NCI-H82 (cell line): ENCODE results near the gene GNPDA1.
A peak's percentile ranks its signal among the peaks of the same experiment; 100 is the strongest.
"Not testable (repeated sequence)": the region's sequence is repeated elsewhere in the genome, so short reads cannot be mapped to it uniquely, and the experiment has no call there.

Experiments used
- DNase-seq: peaks from one replicate; lab custom pipeline; 2025; lab: John Stamatoyannopoulos, UW

GNPDA1 gene

GRCh38 chr5:142012792-142013388, at the start of gene GNPDA1:
GNPDA1 (minus strand) TSS chr5:142013027; CDS start chr5:142012035, 992 bp downstream.
- DNase-seq = peak; percentile 72

DNA sequence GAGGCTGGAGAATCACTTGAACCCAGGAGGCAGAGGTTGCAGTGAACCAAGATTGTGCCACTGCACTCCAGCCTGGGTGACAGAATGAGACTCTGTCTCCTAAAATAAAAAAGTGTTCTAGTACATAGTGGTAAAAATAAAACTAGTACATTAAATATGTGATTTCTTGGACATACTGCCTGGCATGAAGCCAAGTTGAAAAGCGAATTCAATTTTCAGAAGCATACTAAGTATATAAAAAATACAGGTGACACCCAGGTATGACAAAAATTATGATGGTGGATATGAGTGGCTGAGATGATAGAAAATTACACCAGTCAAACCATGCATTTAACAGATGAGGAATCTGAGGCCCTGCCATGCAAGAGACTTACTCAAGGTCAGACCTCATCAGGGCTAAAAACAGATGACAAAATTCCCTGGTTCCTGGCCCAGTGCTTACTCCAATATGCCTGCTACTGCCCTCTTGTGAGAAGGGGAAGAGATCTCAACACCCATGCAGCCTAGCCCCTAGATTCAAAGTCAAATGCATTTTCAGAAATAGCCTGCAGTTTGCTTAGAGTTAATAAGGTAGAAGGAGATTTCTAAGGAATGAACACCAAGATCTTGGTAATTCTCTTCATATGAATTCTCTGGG, 46.6 kb upstream of the GNPDA1 start:
- peak; percentile 43 for DNase-seq

DNA sequence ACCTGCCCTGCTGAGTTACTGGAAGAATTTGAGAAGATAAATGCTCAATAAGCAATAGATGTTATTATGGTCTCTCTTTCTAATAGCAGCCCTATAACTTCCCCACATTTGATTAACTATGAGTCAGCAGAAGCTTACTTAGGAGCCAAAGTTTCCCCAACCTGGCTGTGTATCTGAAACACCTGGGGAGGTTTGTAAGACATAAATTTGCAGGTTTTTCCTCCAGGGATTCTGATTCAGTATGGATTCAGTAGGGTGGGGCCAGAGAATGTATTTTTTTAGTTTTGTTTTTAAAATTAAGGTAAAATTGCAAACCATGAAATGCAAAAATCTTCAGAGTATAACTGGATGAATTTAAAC, 44.9 kb upstream of the GNPDA1 start:
- no peak for DNase-seq

- no peak for DNase-seq
These were observed 44.2 kb upstream of the GNPDA1 start for GRCh38 chr5:142056816-142057696.

GRCh38 chr5:142055301-142055700, 42.5 kb upstream of the GNPDA1 start:
- no peak for DNase-seq

- DNase-seq = no peak
These were observed 40.8 kb upstream of the GNPDA1 start for GRCh38 chr5:142053426-142054151.

GRCh38 chr5:142052026-142052425, 39.2 kb upstream of the GNPDA1 start:
- not testable (repeated sequence) for DNase-seq

DNA sequence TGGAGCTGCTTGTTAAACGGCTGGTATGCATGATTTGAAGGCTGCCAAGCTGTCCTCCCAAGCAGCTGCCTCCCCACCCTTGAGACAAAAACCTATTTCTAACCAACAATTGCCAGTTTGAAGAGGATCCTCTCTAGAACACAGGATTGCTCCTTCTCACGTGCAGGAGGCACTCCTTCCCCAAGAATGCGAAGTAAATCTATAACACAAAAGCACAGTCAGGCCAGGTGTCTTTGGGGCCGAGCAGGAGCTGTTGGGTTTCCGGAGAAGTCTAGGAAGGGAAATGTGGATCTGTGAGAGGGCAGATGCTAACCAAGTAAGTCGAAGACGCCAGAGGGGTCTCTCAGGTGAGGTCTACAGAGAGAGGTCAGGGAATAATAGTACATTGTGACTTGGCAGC, 35.4 kb upstream of the GNPDA1 start:
- no peak for DNase-seq

DNA sequence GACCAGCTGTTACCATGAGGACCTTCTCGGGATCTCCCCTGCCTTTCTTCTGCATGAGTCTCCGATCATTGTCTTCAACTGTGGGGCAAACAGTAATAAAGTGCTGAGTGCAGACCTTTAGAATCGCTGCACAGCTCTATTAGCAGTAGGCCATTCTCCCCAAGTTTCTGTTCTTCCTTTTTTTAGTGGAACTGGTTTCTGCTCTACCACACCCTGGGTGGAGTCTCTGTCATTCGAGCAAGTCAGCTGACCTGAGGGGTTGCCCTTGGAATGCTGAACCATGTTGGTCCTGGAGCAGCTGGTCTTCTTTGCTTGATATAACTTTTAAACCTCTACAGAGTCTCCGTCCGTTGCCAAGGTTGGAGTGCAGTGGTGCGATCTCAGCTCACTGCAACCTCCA, 33.4 kb upstream of the GNPDA1 start:
- no peak for DNase-seq

DNA sequence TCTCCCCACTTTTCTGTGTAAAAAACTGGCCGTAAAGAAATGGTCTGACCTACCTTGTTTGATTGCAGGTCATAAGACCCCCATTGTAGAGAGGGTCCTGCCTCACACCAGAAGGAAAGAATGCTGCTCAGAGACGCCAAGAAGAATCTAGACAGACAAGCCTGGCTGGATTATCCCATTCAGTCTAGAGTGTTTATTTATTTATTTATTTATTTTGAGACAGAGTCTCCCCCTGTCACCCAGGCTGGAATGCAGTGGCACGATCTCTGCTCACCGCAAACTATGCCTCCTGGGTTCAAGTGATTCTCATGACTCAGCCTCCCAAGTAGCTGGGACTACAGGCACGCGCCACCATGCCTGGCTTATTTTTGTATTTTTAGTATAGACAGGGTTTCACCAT, 28.1 kb upstream of the GNPDA1 start:
- DNase-seq = not testable (repeated sequence)

DNA sequence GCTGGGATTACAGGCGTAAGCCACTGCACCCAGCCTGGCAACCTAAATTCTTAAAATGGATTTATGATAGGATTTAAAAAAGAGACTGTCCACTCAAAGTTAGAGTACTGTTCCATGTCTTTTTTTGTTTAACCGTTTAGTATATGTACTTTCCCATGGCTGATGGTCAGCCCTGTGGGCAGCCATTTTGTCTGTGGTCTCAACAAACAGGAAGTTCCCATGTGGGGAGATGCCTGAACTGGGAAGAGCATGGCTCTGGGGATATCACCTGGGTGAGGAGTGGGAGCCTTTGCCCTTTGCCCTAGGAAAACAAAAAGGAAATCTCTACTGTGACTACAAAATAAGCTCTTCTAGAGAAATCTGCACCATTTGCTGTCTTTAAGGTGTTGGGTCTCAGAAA, 27.5 kb upstream of the GNPDA1 start:
- DNase-seq = no peak

- DNase-seq = no peak
These were observed 25.9 kb upstream of the GNPDA1 start for GRCh38 chr5:142038735-142039134.

DNA sequence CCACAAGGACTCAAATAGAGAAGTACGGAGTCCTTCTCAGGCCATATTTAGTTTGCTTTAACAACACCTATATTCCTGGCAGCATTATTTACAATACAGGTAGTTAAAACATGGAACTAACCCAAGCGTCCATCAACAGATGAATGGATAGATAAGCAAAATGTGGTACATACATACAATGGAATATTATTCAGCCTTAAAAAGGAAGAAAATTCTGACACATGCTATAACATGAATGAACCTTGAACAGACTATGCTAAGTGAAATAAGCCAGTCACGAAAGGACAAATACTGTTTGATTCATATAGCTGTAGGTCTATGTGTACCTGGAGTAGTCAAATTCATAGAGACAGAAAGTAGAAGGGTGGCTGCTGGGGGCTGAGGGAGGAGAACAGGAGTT, 24.8 kb upstream of the GNPDA1 start:
- not testable (repeated sequence) for DNase-seq

DNA sequence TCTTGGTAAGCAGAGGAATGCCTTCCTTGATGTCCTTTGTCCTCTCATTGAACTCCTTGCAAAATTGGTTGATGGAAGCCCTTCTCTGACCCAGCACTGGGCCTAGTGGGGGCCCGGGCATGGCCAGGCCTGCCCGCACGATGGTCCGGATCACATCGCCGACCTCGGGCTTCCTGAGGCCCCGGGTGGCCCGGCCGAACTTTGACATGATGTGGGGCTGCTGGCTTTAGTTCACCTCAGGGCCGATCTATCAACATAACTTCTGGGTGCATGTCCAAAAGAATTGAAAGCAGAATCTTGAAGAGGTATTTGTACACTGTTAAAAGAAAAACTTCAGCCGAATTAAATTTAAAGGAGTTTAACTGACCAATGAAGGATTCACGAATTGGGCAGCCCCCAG, 24.1 kb upstream of the GNPDA1 start:
- no peak for DNase-seq

DNA sequence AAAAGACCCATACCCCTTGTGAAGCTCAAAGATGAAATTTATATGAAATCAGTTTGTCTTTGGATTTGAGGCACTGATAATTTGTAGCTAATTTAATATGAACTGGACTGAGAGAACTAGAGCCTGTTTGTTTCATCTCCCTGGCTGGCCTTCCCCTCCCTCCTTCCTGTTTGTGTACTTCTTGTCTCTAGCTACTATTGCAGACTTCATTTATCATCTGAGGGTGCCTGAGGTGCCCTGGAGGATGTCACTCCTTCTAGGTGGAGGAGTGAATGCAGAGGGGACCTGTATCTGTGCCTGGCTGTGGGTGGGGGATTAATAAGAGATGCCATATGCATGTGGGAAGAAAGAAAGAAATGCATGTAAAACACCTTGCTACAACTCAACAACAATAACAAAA, 22.2 kb upstream of the GNPDA1 start:
- no peak for DNase-seq

GRCh38 chr5:142033632-142034567, 21.1 kb upstream of the GNPDA1 start:
- peak; percentile 84 for DNase-seq

DNA sequence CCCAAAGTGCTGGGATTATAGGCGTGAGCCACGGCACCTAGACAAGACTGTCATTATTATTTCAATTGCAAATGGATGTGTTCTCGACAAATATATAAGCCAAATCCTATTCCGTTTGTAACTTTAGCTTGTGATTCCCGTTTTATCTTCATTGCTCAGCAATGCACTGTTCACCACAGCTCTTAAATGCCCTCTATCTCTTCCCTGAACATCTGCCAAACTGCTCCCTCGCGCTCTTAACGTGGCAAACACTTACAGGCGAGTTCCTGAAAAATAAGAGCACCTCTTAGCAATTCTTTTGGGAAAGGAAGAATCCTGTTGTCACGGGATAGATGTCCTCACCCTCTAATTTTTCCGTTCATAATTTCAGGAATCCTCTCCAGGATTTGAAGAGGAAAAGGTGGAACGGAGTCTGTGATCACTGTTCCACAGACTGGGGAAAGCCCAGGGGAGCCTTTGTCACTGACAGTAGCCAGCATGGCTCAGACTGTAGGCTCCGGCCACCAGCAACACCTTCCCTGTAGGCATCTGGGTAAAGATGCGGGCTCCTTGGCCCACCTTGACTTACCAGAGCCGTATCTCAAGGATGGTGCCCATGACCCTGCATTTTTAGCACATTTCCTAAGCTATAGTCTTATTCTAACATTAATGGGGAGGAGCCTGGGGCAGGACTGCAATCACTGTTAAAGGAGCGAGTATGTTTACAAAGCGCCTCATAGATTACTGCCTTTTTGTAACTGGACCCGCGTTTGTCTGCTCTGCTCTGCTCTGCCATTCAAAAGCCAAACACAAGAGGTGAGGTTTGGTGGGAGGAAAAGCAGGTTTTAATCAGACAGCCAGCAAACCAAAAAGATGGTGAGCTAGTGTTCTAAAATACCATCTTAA, 20.2 kb upstream of the GNPDA1 start:
- DNase-seq = peak; percentile 56

- no peak for DNase-seq
These were observed 19.3 kb upstream of the GNPDA1 start for GRCh38 chr5:142032150-142032549.

DNA sequence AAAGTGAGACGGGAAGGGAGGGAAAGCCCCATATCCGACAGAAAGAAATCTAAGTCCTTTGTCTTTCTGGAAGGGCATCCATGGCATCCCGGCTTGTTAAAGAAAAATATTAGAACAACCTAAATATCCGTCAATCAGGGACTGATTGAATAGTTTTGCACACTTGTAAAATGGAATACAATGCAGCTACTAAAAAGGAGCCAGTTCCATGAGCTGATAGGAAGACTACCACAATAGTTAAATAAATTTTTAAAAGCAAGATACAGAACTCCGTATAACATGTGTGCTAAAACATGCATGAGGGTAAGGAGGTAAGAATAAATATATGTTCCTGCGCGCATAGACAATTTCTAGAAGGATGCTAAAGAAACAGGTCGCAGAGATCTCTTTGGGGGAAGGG, 12.8 kb upstream of the GNPDA1 start:
- DNase-seq = no peak

- peak; percentile 98 for DNase-seq
These were observed 12.0 kb upstream of the GNPDA1 start for GRCh38 chr5:142024771-142025304.
